SH-SY5Y (cell line): ENCODE measurements around the gene ATP8B4.

ENCODE experiments used
- GATA2 ChIP-seq: IDR thresholded peaks from 2 replicates; pipeline ENCODE4 v1.6.1; 2011; ENCODE audit warnings: mild to moderate bottlenecking, low read depth, low read length
- GATA3 ChIP-seq: IDR thresholded peaks from 2 replicates; pipeline ENCODE4 v1.6.1; 2011; ENCODE audit warnings: low read depth, mild to moderate bottlenecking, low read length, moderate library complexity

DNA sequence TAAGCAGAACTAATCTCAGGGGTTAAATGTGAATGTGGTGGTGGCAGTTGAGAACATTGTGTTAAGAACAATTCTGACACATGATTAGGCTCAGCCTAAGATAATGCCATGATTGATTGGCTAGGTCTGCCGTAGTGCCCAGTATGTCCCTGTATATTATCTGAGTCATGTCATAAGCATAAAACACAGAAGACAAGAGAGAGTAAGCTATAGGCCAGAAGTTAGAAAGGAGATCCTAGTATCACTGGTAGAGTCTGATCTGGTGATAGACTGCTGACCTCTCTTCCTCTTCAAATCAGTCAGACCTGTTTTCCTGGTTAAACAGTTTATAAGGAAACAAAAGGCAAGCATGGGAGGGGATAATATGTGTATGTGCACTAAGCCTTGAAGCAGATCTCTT, 30.1 kb upstream of the ATP8B4 start:
- TF ChIP-seq GATA2 (no peak), GATA3 (no peak)
